ENCODE measurements around the gene ARRDC3.
"Not testable (repeated sequence)": the region's sequence is repeated elsewhere in the genome, so short reads cannot be mapped to it uniquely, and the experiment has no call there.

The ARRDC3 gene

GRCh38 chr5:91361055-91361701 is 21.9 kb downstream of the ARRDC3 start:
- DNase-seq: no peak

- DNase-seq: no peak
Measured at GRCh38 chr5:91359962-91360609, 23.0 kb downstream of the ARRDC3 start.

- no peak for DNase-seq
Measured at GRCh38 chr5:91357806-91358205, 25.3 kb downstream of the ARRDC3 start.

- DNase-seq: no peak
Measured at GRCh38 chr5:91357012-91357634, 26.0 kb downstream of the ARRDC3 start.

- not testable (repeated sequence) for DNase-seq
Measured at GRCh38 chr5:91354867-91355266, 28.2 kb downstream of the ARRDC3 start.

GRCh38 chr5:91352831-91353695 is 30.1 kb downstream of the ARRDC3 start:
- no peak for DNase-seq

GRCh38 chr5:91345461-91345860 is 37.7 kb downstream of the ARRDC3 start:
- DNase-seq: no peak

- DNase-seq: not testable (repeated sequence)
Measured at GRCh38 chr5:91344661-91345200, 38.4 kb downstream of the ARRDC3 start.

- no peak for DNase-seq
Measured at GRCh38 chr5:91343916-91344315, 39.2 kb downstream of the ARRDC3 start.

- DNase-seq: not testable (repeated sequence)
Measured at GRCh38 chr5:91342931-91343330, 40.2 kb downstream of the ARRDC3 start.

GRCh38 chr5:91341154-91341553 is 42.0 kb downstream of the ARRDC3 start:
- DNase-seq: no peak

- DNase-seq: no peak
Measured at GRCh38 chr5:91340532-91340931, 42.6 kb downstream of the ARRDC3 start.

GRCh38 chr5:91339063-91339705 is 43.9 kb downstream of the ARRDC3 start:
- DNase-seq: peak in 7 of 51 donors; percentile 2 to 27 (median 11)

GRCh38 chr5:91332267-91333045 is 50.7 kb downstream of the ARRDC3 start:
- no peak for DNase-seq

GRCh38 chr5:91331705-91332104 is 51.4 kb downstream of the ARRDC3 start:
- no peak for DNase-seq

GRCh38 chr5:91329283-91329682 is 53.8 kb downstream of the ARRDC3 start:
- DNase-seq: no peak

- DNase-seq: no peak
Measured at GRCh38 chr5:91328743-91329142, 54.4 kb downstream of the ARRDC3 start.

GRCh38 chr5:91322981-91323380 is 60.1 kb downstream of the ARRDC3 start:
- DNase-seq: not testable (repeated sequence)

GRCh38 chr5:91319667-91320066 is 63.5 kb downstream of the ARRDC3 start:
- no peak for DNase-seq

- no peak for DNase-seq
Measured at GRCh38 chr5:91318724-91319123, 64.4 kb downstream of the ARRDC3 start.

Data from hypothalamus (tissue), 51 donors.